A549 (cell line): ENCODE results near the gene PPY. TPM values are rescaled to one million over a fixed set of nuclear protein-coding genes. Genes with fewer than 3 reads are reported as not detected.
"Not testable (repeated sequence)": the region's sequence is repeated elsewhere in the genome, so short reads cannot be mapped to it uniquely, and the experiment has no call there.

Source experiments
- ATAC-seq, 2 experiments: fragments of 200-7000 bp in 1 of 2; fragments of >200 bp in 1 of 2; cut with Nextera tagmentation in 1 of 2; cut with Tn5 transposase in 1 of 2; 3 replicates each; pipeline versions ENCODE4 v1.8.0 to v1.9.1; 2018 to 2020; ENCODE audit warnings: mild to moderate bottlenecking in 1 of 2, moderate library complexity in 1 of 2
- CTCF ChIA-PET: fragments of 300-600 bp; sonication (Branson Sonifier 250); formaldehyde crosslinking; extraction: SDS; loops from one replicate; lab custom pipeline; 2021; ENCODE audit warnings: antibody characterized with exemption, inconsistent platforms; lab: Yijun Ruan, JAX
- POLR2A ChIA-PET: fragments of 350-600 bp; formaldehyde crosslinking; extraction: SDS; loops from one replicate; lab custom pipeline; 2021; ENCODE audit warnings: antibody characterized with exemption, inconsistent platforms; lab: Yijun Ruan, JAX
- DNase-seq, 2 experiments: peaks; one replicate each; pipeline versions ENCODE4 v3.0.0 to v3.0.0-alpha.2; 2011 to 2016; ENCODE audit warnings: low read depth in 1 of 2, low spot score in 1 of 2
- FAIRE-seq: peaks from 2 replicates; lab custom pipeline; 2011; peaks lifted over from hg19 to GRCh38; lab: Jason Lieb, UNC
- H3K27ac ChIP-seq, 2 experiments: fragments of >200 bp; sonication (Bioruptor Twin); formaldehyde crosslinking; 3 replicates each; pipeline ENCODE4 v1.5.1; 2016 to 2017
- H3K4me1 ChIP-seq: fragments of >200 bp; sonication (Bioruptor Twin); formaldehyde crosslinking; 3 replicates; pipeline ENCODE4 v1.6.1; 2016
- H3K4me2 ChIP-seq: fragments of >200 bp; sonication (Bioruptor Twin); formaldehyde crosslinking; 3 replicates; pipeline ENCODE4 v1.6.1; 2016
- H3K4me3 ChIP-seq: fragments of >200 bp; sonication (Bioruptor Twin); formaldehyde crosslinking; 3 replicates; pipeline ENCODE4 v1.5.1; 2016
- H3K9me3 ChIP-seq: fragments of >200 bp; sonication (Bioruptor Twin); formaldehyde crosslinking; 3 replicates; pipeline ENCODE4 v1.6.1; 2016
- FOSB ChIP-seq: fragments of 250-450 bp; sonication (Bioruptor Pico); IDR thresholded peaks from 2 replicates; pipeline ENCODE4 v1.5.0; 2020; ENCODE audit warnings: mild to moderate bottlenecking, moderate library complexity
- GATA3 ChIP-seq: IDR thresholded peaks from 2 replicates; pipeline ENCODE4 v1.6.1; 2012; ENCODE audit warnings: borderline replicate concordance
- HDAC2 ChIP-seq: fragments of 200-600 bp; sonication (generic); IDR thresholded peaks from 2 replicates; pipeline ENCODE4 v1.6.1; 2016
- HOXA7 ChIP-seq: fragments of 250-450 bp; sonication (Bioruptor Pico); IDR thresholded peaks from 2 replicates; pipeline ENCODE4 v1.5.0; 2020; ENCODE audit warnings: mild to moderate bottlenecking, moderate library complexity
- MAZ ChIP-seq: fragments of 150-350 bp; IDR thresholded peaks from 2 replicates; pipeline ENCODE4 v1.6.1; 2014; ENCODE audit warnings: antibody characterized with exemption, low read depth, low read length, borderline replicate concordance
- PHF8 ChIP-seq: fragments of 200-600 bp; sonication (generic); IDR thresholded peaks from 2 replicates; pipeline ENCODE4 v1.6.1; 2016; ENCODE audit warnings: low read depth, mild to moderate bottlenecking, antibody characterized with exemption, moderate library complexity, borderline replicate concordance
- POLR2A ChIP-seq: IDR thresholded peaks from 2 replicates; pipeline ENCODE4 v1.6.1; 2012; ENCODE audit warnings: mild to moderate bottlenecking, low read length
- RAD21 ChIP-seq, 2 experiments: fragments of >200 bp in 1 of 2; sonication (Bioruptor Twin) in 1 of 2; formaldehyde crosslinking in 1 of 2; IDR thresholded peaks in 1 of 2; conservative IDR thresholded peaks in 1 of 2; 2 replicates in 1 of 2; 3 replicates in 1 of 2; pipeline ENCODE4 v1.6.1; 2012 to 2018; ENCODE audit warnings: inconsistent platforms in 1 of 2
- RNF2 ChIP-seq: fragments of 200-600 bp; sonication (generic); IDR thresholded peaks from 2 replicates; pipeline ENCODE4 v1.6.1; 2016; ENCODE audit warnings: low read depth, mild to moderate bottlenecking, antibody characterized with exemption, moderate library complexity, borderline replicate concordance
- SMC3 ChIP-seq: fragments of >200 bp; sonication (Bioruptor Twin); formaldehyde crosslinking; IDR thresholded peaks from 3 replicates; pipeline ENCODE4 v1.6.1; 2018; ENCODE audit warnings: inconsistent platforms
- TP53 ChIP-seq: fragments of 250-450 bp; sonication (Bioruptor Pico); IDR thresholded peaks from 2 replicates; pipeline ENCODE4 v1.5.0; 2021; ENCODE audit warnings: mild to moderate bottlenecking, moderate library complexity
- ZC3H11A ChIP-seq: fragments of 450-650 bp; IDR thresholded peaks from 2 replicates; pipeline ENCODE4 v1.6.1; 2014; ENCODE audit warnings: antibody characterized with exemption, mild to moderate bottlenecking
- ZNF302 ChIP-seq: fragments of 250-450 bp; sonication (Bioruptor Pico); IDR thresholded peaks from 2 replicates; pipeline ENCODE4 v1.9.0; 2021; ENCODE audit warnings: inconsistent platforms, mild to moderate bottlenecking, moderate library complexity
- WGBS: methylation state at CpG from one replicate; pipeline ENCODE4 v1.1.6; 2017; ENCODE audit errors: missing lambda C conversion rate; 5-methylcytosine and 5-hydroxymethylcytosine counted together
- polyA plus RNA-seq, 4 experiments: library from polyadenylated mRNA; depleted of rRNA in 3 of 4; stranded (reverse); fragments of >200 nt; fragmentation: RNase III in 1 of 4; extraction: RNeasy Plus Mini Kit Qiagen cat#74134 plus additional on column Dnase treatment in 1 of 4; gene quantifications; 2 replicates in 3 of 4; 3 replicates in 1 of 4; pipeline ENCODE4 v1.2.3, GENCODE V29; 2011 to 2017
- TF ChIP-seq, protein P1 (sequence below): fragments of >200 bp; sonication (Bioruptor Twin); formaldehyde crosslinking; IDR thresholded peaks from 3 replicates; pipeline ENCODE4 v1.5.1; 2016
- TF ChIP-seq, protein P2 (sequence below): fragments of 150-350 bp; IDR thresholded peaks from 2 replicates; pipeline ENCODE4 v1.6.1; 2014; ENCODE audit warnings: low read depth, mild to moderate bottlenecking, low read length
- TF ChIP-seq, protein P3 (sequence below): fragments of >200 bp; sonication (Bioruptor Twin); formaldehyde crosslinking; IDR thresholded peaks from 3 replicates; pipeline ENCODE4 v1.6.1; 2016
- TF ChIP-seq, protein P4 (sequence below): fragments of 200-600 bp; sonication (generic); IDR thresholded peaks from 2 replicates; pipeline ENCODE4 v1.6.1; 2016; ENCODE audit warnings: antibody characterized with exemption, mild to moderate bottlenecking, moderate library complexity

Gene PPY
- polyA plus RNA-seq, 2 of the 4 experiments (the other 2 are of a cell fraction): not detected

DNA sequence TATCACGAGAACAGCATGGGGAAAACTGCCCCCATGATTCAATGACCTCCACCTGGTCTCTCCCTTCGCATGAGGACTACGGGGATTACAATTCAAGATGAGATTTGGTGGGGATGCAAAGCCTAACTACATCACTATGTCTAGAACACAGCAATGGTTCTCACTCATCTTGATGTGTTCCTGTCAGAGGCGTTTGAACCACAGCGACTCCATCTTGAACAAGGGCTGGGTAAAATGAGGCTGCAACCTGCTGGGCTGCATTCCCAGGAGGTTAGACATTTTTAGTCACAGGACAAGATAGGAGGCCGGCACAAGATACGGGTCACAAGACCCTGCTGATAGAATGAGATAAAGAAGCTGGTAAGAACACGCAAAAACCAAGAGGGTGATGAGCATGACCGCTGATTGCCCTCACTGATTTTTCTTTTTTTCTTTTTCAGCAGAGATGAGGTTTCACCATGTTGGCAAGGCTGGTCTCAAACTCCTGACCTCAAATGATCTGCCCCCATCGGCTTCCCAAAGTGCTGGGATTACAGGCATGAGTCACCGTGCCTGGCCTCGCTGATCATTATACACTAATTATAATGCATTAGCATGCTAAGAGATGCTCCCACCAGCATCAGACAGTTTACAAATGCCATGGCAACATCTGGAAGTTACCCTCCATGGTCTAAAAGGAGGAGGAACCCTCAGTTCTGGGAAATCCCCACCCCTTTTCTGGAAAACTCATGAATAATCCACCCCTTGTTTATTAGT, 3.0 kb upstream of the PPY start:
- POLR2A ChIA-PET: no interaction called here
- Histone ChIP-seq H3K9me3 (no peaks in the 10 kb centered on the region), H3K4me1 (no peaks in the 10 kb centered on the region), H3K4me2 (no peak overlapping the region)
- WGBS: 73% methylated on average over 12 of the region's 12 CpGs
- ATAC-seq: no peak
- TF ChIP-seq, protein P1, sequence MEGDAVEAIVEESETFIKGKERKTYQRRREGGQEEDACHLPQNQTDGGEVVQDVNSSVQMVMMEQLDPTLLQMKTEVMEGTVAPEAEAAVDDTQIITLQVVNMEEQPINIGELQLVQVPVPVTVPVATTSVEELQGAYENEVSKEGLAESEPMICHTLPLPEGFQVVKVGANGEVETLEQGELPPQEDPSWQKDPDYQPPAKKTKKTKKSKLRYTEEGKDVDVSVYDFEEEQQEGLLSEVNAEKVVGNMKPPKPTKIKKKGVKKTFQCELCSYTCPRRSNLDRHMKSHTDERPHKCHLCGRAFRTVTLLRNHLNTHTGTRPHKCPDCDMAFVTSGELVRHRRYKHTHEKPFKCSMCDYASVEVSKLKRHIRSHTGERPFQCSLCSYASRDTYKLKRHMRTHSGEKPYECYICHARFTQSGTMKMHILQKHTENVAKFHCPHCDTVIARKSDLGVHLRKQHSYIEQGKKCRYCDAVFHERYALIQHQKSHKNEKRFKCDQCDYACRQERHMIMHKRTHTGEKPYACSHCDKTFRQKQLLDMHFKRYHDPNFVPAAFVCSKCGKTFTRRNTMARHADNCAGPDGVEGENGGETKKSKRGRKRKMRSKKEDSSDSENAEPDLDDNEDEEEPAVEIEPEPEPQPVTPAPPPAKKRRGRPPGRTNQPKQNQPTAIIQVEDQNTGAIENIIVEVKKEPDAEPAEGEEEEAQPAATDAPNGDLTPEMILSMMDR: no peak
- TF ChIP-seq ZC3H11A (no peak), POLR2A (no peak), GATA3 (no peak), ZNF302 (CRISPR knock-in tag) (no peak)
- TF ChIP-seq, all 56 proteins: peak for 0
- CTCF ChIA-PET: interaction anchor here (1.0 to 22.4 kb wide), 17 partner anchors 11 to 171 kb away, joined by 3 to 657 read pairs (median 20); partner anchors contain the start of genes MPP2, NAGS and PYY
- H3K4me3 ChIP-seq: no peak overlapping the region
- DNase-seq: no peak
- FAIRE-seq: no peak
- no peak overlapping the region for H3K27ac ChIP-seq

DNA sequence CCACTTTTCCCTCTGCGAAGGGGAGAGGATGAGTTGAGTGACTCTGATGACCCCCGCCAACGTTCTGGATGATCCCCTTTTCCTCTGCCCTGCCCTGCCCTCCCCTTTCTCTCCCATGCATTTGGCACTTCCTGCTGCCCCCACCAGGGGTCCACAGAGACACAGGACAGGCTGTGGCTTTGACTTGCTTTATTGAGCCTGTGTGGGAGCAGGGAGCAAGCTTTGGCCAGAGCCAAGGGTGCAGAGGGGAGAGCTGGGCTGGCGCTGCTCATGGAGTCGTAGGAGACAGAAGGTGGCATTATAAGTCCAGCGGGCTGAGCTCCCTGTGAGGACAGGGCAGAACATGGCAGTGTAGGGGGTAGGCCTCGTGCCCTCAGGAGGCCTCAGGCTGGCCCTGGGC, 1.6 kb downstream of the PPY start:
- TF ChIP-seq, protein P1: peak; percentile 37
- TF ChIP-seq MAZ (no peak), SMC3 (peak; percentile 31), RAD21 (conservative IDR thresholded peaks at IDR 0.05 in 1 of 2, IDR thresholded peaks at IDR 0.05 in 1 of 2) (peak; percentile 34 to 56; a peak in 3 of 5 replicates), RNF2 (no peak), ZNF302 (CRISPR knock-in tag) (no peak), HDAC2 (no peak), FOSB (CRISPR knock-in tag) (no peak)
- TF ChIP-seq, protein P2, sequence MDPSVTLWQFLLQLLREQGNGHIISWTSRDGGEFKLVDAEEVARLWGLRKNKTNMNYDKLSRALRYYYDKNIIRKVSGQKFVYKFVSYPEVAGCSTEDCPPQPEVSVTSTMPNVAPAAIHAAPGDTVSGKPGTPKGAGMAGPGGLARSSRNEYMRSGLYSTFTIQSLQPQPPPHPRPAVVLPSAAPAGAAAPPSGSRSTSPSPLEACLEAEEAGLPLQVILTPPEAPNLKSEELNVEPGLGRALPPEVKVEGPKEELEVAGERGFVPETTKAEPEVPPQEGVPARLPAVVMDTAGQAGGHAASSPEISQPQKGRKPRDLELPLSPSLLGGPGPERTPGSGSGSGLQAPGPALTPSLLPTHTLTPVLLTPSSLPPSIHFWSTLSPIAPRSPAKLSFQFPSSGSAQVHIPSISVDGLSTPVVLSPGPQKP: no peak
- TF ChIP-seq, protein P3, sequence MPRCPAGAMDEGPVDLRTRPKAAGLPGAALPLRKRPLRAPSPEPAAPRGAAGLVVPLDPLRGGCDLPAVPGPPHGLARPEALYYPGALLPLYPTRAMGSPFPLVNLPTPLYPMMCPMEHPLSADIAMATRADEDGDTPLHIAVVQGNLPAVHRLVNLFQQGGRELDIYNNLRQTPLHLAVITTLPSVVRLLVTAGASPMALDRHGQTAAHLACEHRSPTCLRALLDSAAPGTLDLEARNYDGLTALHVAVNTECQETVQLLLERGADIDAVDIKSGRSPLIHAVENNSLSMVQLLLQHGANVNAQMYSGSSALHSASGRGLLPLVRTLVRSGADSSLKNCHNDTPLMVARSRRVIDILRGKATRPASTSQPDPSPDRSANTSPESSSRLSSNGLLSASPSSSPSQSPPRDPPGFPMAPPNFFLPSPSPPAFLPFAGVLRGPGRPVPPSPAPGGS: no peak
- Histone ChIP-seq H3K4me2 (no peak overlapping the region), H3K4me1 (peaks cover 9% of the 10 kb centered on the region; the same call in 2 of the 3 replicates), H3K4me3 (no peak overlapping the region), H3K9me3 (no peaks in the 10 kb centered on the region), H3K27ac (no peak overlapping the region)
- no peak for FAIRE-seq
- peak; percentile 57 to 58 for DNase-seq
- CTCF ChIA-PET: interaction anchor here (0.6 to 22.4 kb wide), 18 partner anchors 10 to 101 kb away, joined by 3 to 657 read pairs (median 4); partner anchors contain the start of genes MPP2 and NAGS
- ATAC-seq: peak; percentile 54 to 79
- POLR2A ChIA-PET: interaction anchor here (0.5 to 0.6 kb wide), 2 partner anchors 59 to 129 kb away, joined by 4 to 5 read pairs; no protein-coding TSS in a partner anchor
- 74% methylated on average over 7 of the region's 7 CpGs for WGBS

DNA sequence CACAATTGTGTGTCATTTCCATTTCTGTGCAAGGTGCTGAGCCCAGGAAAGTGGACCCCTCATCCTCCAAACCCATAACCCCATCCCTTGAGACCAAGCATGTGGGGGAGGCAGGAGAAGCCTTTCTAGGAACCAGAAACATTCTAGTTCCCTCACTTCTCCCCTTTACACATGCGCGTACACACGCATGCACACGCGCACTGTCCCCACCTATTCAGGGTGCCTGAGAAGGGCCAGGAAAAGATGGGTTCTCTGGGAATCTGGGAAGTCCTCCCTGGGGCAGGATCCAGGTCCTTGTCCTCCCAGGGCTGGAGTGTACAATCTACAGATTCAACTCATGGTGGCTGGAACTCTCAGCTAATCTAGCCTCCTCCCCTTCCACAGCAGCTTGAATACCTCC, 2.4 kb downstream of the PPY start:
- H3K4me3 ChIP-seq: no peak overlapping the region
- DNase-seq: no peak
- no peak for FAIRE-seq
- ATAC-seq: no peak
- no peak overlapping the region for H3K4me2 ChIP-seq
- no peak overlapping the region for H3K27ac ChIP-seq
- ChIA-PET CTCF (interaction anchor here (0.7 to 22.4 kb wide), 14 partner anchors 9 to 173 kb away, joined by 3 to 657 read pairs (median 5); partner anchors contain the start of genes MPP2 and NAGS), POLR2A (no interaction called here)
- WGBS: 93% methylated on average over 5 of the region's 5 CpGs
- H3K4me1 ChIP-seq: peaks cover 9% of the 10 kb centered on the region; the same call in 2 of the 3 replicates
- H3K9me3 ChIP-seq: no peaks in the 10 kb centered on the region
- TF ChIP-seq, protein P4, sequence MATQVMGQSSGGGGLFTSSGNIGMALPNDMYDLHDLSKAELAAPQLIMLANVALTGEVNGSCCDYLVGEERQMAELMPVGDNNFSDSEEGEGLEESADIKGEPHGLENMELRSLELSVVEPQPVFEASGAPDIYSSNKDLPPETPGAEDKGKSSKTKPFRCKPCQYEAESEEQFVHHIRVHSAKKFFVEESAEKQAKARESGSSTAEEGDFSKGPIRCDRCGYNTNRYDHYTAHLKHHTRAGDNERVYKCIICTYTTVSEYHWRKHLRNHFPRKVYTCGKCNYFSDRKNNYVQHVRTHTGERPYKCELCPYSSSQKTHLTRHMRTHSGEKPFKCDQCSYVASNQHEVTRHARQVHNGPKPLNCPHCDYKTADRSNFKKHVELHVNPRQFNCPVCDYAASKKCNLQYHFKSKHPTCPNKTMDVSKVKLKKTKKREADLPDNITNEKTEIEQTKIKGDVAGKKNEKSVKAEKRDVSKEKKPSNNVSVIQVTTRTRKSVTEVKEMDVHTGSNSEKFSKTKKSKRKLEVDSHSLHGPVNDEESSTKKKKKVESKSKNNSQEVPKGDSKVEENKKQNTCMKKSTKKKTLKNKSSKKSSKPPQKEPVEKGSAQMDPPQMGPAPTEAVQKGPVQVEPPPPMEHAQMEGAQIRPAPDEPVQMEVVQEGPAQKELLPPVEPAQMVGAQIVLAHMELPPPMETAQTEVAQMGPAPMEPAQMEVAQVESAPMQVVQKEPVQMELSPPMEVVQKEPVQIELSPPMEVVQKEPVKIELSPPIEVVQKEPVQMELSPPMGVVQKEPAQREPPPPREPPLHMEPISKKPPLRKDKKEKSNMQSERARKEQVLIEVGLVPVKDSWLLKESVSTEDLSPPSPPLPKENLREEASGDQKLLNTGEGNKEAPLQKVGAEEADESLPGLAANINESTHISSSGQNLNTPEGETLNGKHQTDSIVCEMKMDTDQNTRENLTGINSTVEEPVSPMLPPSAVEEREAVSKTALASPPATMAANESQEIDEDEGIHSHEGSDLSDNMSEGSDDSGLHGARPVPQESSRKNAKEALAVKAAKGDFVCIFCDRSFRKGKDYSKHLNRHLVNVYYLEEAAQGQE: no peak
- TF ChIP-seq HOXA7 (CRISPR knock-in tag) (no peak), TP53 (CRISPR knock-in tag) (no peak), PHF8 (no peak)

DNA sequence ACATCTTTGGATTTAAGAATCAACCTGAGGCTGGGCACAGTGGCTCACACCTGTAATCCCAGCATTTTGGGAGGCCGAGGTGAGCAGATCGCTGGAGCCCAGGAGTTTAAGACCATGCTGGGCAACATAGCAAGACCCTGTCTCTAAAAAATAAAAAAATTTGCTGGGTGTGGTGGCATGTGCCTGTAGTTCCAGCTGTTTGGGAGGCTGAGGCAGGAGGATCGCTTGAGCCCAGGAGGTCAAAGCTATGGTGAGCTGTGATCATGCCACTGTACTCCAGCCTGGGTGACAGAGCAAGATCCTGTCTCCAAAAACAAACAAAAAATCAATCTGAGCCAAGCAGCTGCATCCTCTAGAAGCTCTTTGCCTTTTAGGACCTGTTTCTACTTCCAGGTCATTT, 2.8 kb downstream of the PPY start:
- H3K4me1 ChIP-seq, H3K4me2 ChIP-seq, FAIRE-seq, DNase-seq, H3K27ac ChIP-seq, ATAC-seq, H3K9me3 ChIP-seq, POLR2A ChIA-PET, H3K4me3 ChIP-seq: not testable (repeated sequence)
- 99% methylated on average over 3 of the region's 3 CpGs for WGBS
- CTCF ChIA-PET: interaction anchor here (0.7 to 22.4 kb wide), 12 partner anchors 9 to 174 kb away, joined by 3 to 657 read pairs (median 4); partner anchors contain the start of genes MPP2 and NAGS
